Kidney (tissue), 14 donors: Measurements from ENCODE around the gene MED29. TPM values are rescaled to one million over a fixed set of nuclear protein-coding genes. Genes with fewer than 3 reads are reported as not detected.

Source experiments
- DNase-seq, 5 donors: peaks; one replicate each; pipeline ENCODE4 v3.0.0-alpha.2; 2013 to 2020
- FAIRE-seq: peaks from 2 replicates; lab custom pipeline; 2012; peaks lifted over from hg19 to GRCh38; lab: Jason Lieb, UNC
- H3K27ac ChIP-seq, 2 donors: one replicate each; pipeline ENCODE4 v1.7.0; 2013; ENCODE audit warnings: low read depth in 2 of 2, low read length in 2 of 2, inconsistent platforms in 1 of 2
- H3K27me3 ChIP-seq: one replicate; pipeline ENCODE4 v1.7.1; 2013; ENCODE audit warnings: low read length, inconsistent platforms; ENCODE audit not compliant: control insufficient read depth, insufficient read depth
- H3K36me3 ChIP-seq, 3 donors: one replicate each; pipeline versions ENCODE4 v1.7.0 to v1.7.1; 2013; ENCODE audit warnings: low read length in 3 of 3, control low read depth in 1 of 3, inconsistent platforms in 1 of 3; ENCODE audit not compliant: insufficient read depth in 3 of 3, control insufficient read depth in 2 of 3
- H3K4me1 ChIP-seq, 3 donors: one replicate each; pipeline versions ENCODE4 v1.7.0 to v1.7.1; 2013; ENCODE audit warnings: low read length in 3 of 3, inconsistent platforms in 1 of 3, low read depth in 1 of 3; ENCODE audit not compliant: control insufficient read depth in 2 of 3, insufficient read depth in 2 of 3
- H3K4me3 ChIP-seq, 3 donors: one replicate each; pipeline versions ENCODE4 v1.7.0 to v1.8.1; 2013; ENCODE audit warnings: low read length in 3 of 3, control low read depth in 1 of 3, inconsistent platforms in 1 of 3
- H3K9ac ChIP-seq, 3 donors: one replicate each; pipeline versions ENCODE4 v1.7.0 to v1.7.1; 2013; ENCODE audit warnings: low read length in 3 of 3, control low read depth in 1 of 3, inconsistent platforms in 1 of 3
- H3K9me3 ChIP-seq, 3 donors: one replicate each; pipeline versions ENCODE4 v1.7.0 to v1.7.1; 2013; ENCODE audit warnings: low read length in 3 of 3, control low read depth in 1 of 3, inconsistent platforms in 1 of 3; ENCODE audit not compliant: control insufficient read depth in 2 of 3, insufficient read depth in 1 of 3
- CTCF ChIP-seq: IDR thresholded peaks from 3 replicates; pipeline ENCODE4 v1.5.1; 2012; ENCODE audit warnings: mild to moderate bottlenecking, moderate library complexity, borderline replicate concordance; ENCODE audit not compliant: insufficient read depth; ENCODE audit errors: extremely low read depth
- intact Hi-C: fragments of 100-400 bp; cut with DNase I; formaldehyde crosslinking; loops from one replicate; pipeline ENCODE4 v1.11.1; 2022
- polyA plus RNA-seq: library from polyadenylated mRNA; stranded (reverse); fragments of 350-450 nt; fragmentation: Illumina TruSeq; extraction: RNeasy Lipid Tissue Mini Kit (QIAGEN cat#74804); gene quantifications from one replicate; pipeline ENCODE4 v1.2.3, GENCODE V29; 2014; ENCODE audit warnings: low read depth, low replicate concordance; ENCODE audit not compliant: insufficient read depth
- total RNA-seq: library from RNA; stranded (reverse); fragmentation: NEBNext Ultra II Directional; extraction: Animal tissue kit (Norgen Biotek cat#: 25700); gene quantifications from one replicate; pipeline ENCODE4 v1.2.1, GENCODE V29; 2021
- donor health status: control.
- donor health status: control.
- donor health status: control.
- donor health status: control.
- donor health status: control.
- donor health status: DM: yes; HTN: yes; CAD: no.
- donor health status: Normal renal cell carcinoma (clear cell type).

The MED29 gene
- total and polyA plus RNA-seq, 2 donors from 2014 or later, result 32.4 to 50.4 TPM

DNA sequence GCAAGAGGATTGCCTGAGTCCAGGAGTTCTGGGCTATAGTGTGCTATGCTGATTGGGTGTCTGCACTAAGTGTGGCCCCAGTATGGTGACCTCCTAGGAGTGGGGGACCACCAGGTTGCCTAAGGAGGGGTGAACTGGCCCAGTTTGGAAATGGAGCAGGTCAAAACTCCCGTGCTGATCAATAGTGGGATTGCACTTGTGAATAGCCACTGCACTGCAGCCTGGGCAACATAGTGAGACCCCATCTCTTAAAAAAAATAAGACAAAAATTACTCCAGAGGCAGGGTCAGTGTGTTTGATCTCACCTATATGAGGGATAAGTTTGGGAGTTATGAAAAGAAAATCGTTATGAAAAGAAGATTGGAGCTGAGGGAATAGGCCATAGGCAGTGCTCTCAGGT is 22.0 kb upstream of the MED29 start:
- no peak for FAIRE-seq
- intact Hi-C loops, result no loop called here

DNA sequence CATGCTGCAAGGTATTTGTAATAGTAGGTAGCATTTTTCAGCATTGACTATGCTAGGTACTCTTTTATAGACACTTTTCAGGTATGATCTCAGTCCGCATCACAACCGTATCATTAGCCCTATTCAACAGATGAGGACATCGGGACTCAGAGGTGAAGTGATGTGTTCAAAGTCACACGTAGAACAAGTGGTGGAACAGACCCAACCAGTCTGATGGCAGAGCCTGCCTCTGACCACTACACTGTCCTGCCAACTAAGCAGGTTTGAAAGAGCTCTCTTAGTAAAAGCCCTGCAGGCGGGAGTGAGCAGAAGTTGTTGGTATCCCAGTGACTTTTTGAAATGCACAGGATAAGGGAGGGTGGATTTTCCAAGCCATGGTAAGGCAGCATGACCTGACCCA is 20.4 kb upstream of the MED29 start:
- H3K4me3 ChIP-seq, result no peak overlapping the region
- FAIRE-seq (no peak), DNase-seq (no peak)
- peaks cover 7 to 31% (median 22%) of the 10 kb centered on the region in 3 donors for H3K36me3 ChIP-seq
- H3K9ac ChIP-seq, result no peak overlapping the region
- TF ChIP-seq CTCF, result no peak
- intact Hi-C loops, result no loop called here
- peaks cover 0 to 16% (median 10%) of the 10 kb centered on the region in 3 donors for H3K4me1 ChIP-seq
- no peaks in the 10 kb centered on the region for H3K9me3 ChIP-seq
- no peak overlapping the region for H3K27ac ChIP-seq
- no peaks in the 10 kb centered on the region for H3K27me3 ChIP-seq

More for the DNA sequence above, 22.0 kb upstream of the MED29 start:
- Histone ChIP-seq H3K9me3 (no peaks in the 10 kb centered on the region), H3K4me1 (peaks cover 0 to 16% (median 10%) of the 10 kb centered on the region in 3 donors), H3K27me3 (no peaks in the 10 kb centered on the region), H3K9ac (no peak overlapping the region), H3K36me3 (peaks cover 9 to 23% (median 18%) of the 10 kb centered on the region in 3 donors), H3K4me3 (no peak overlapping the region), H3K27ac (no peak overlapping the region)
- no peak for DNase-seq
- TF ChIP-seq CTCF, result no peak

DNA sequence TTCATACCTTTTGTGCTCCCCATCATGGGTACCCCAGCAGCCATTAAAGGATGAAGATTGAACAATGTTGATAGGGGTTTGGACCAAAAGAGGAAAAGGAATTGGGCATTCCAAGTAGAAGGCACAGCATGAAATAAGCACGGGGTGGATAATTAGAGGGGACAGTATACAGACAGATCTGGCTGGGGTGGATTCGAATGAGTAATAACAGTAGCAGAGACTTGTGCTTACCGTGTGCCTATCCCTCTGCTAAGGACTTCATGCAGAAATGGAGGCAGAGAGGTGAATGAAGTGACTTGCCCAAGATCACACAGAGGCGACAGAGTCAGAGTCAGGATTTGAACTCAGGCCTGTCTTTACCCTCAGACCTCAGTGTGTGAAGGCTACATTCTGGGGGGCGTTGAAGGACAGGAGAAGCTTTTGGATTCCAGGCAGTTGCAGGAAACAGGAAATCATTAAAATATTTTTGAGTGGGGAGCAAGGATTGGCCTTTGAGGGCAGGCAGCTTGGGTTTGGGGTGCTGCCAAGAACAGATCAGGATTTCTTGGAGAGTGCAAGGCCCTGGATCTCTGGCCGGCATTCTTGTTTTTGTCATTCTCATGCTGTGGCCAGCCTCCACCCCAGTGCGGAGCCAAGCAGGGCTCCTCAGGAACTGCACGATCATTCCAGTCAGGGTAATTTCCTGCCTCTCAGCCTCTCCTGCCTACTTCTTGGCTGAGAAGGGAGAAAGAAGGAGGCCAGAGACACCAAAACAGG is 19.0 kb upstream of the MED29 start:
- H3K9ac ChIP-seq, result peak overlapping the region in 2 of 3 donors; percentile 5 to 49
- TF ChIP-seq CTCF, result no peak
- no peak overlapping the region for H3K4me3 ChIP-seq
- DNase-seq (peak in 4 of 5 donors; percentile 57 to 93 (median 76)), FAIRE-seq (no peak)
- peaks cover 8 to 41% (median 35%) of the 10 kb centered on the region in 3 donors for H3K36me3 ChIP-seq
- intact Hi-C loops, result no loop called here
- peak overlapping the region; percentile 78 for H3K27ac ChIP-seq
- H3K27me3 ChIP-seq, result no peaks in the 10 kb centered on the region
- peaks cover 0 to 16% (median 10%) of the 10 kb centered on the region in 3 donors for H3K4me1 ChIP-seq
- H3K9me3 ChIP-seq, result no peaks in the 10 kb centered on the region
